Hematopoietic multipotent progenitor cell treated with erythropoietin and hydrocortisone succinate and interleukin-3 and kit ligand, for 6 days (in vitro differentiated cells): ENCODE measurements around the gene ZNF319.

ENCODE experiments used
- DNase-seq: peaks from one replicate; pipeline ENCODE4 v3.0.0-alpha.2; 2015

The ZNF319 gene

GRCh38 chr16:57999971-58000705 lies at the start of gene ZNF319:
Gene ZNF319, minus strand, starts transcription at chr16:58000672. Its CDS starts 2,407 bp downstream, at chr16:57998265.
- DNase-seq: peak; percentile 29

- DNase-seq: no peak
Measured at GRCh38 chr16:58049232-58050185, 49.0 kb upstream of the ZNF319 start.

GRCh38 chr16:58048494-58049231 lies 48.2 kb upstream of the ZNF319 start:
- no peak for DNase-seq

- DNase-seq: no peak
Measured at GRCh38 chr16:58047557-58048348, 47.3 kb upstream of the ZNF319 start.

- no peak for DNase-seq
Measured at GRCh38 chr16:58046936-58047335, 46.5 kb upstream of the ZNF319 start.

- DNase-seq: no peak
Measured at GRCh38 chr16:58046054-58046881, 45.8 kb upstream of the ZNF319 start.

- DNase-seq: no peak
Measured at GRCh38 chr16:58045096-58045495, 44.6 kb upstream of the ZNF319 start.

- no peak for DNase-seq
Measured at GRCh38 chr16:58044266-58045019, 44.0 kb upstream of the ZNF319 start.

GRCh38 chr16:58043571-58044155 lies 43.2 kb upstream of the ZNF319 start:
- no peak for DNase-seq

- no peak for DNase-seq
Measured at GRCh38 chr16:58042886-58043515, 42.5 kb upstream of the ZNF319 start.

- DNase-seq: no peak
Measured at GRCh38 chr16:58042001-58042885, 41.8 kb upstream of the ZNF319 start.

- DNase-seq: no peak
Measured at GRCh38 chr16:58041628-58041955, 41.1 kb upstream of the ZNF319 start.

- no peak for DNase-seq
Measured at GRCh38 chr16:58040945-58041627, 40.6 kb upstream of the ZNF319 start.

GRCh38 chr16:58040496-58040846 lies 40.0 kb upstream of the ZNF319 start:
- DNase-seq: no peak

- no peak for DNase-seq
Measured at GRCh38 chr16:58039829-58040495, 39.5 kb upstream of the ZNF319 start.

- DNase-seq: no peak
Measured at GRCh38 chr16:58038219-58038641, 37.8 kb upstream of the ZNF319 start.

GRCh38 chr16:58037365-58038057 lies 37.0 kb upstream of the ZNF319 start:
- DNase-seq: no peak
